SU-DHL-6 (cell line): Measurements from ENCODE around the gene ACAP3.

Source experiments
- H2AFZ ChIP-seq: fragments of 200-600 bp; sonication (generic); 2 replicates; pipeline ENCODE4 v1.6.1; 2014; ENCODE audit warnings: low read depth, mild to moderate bottlenecking, moderate library complexity, mixed read lengths, antibody characterized with exemption, low read length; ENCODE audit not compliant: severe bottlenecking
- H3F3A ChIP-seq: fragments of 200-600 bp; shearing (Covaris generic); 2 replicates; pipeline ENCODE4 v1.6.0; 2016; ENCODE audit warnings: antibody characterized with exemption, mild to moderate bottlenecking; ENCODE audit not compliant: insufficient read depth
- H3K27ac ChIP-seq: fragments of 200-600 bp; sonication (generic); 2 replicates; pipeline ENCODE4 v1.5.1; 2016; ENCODE audit warnings: low read depth, mild to moderate bottlenecking, low read length, moderate library complexity, mixed read lengths
- H3K27me3 ChIP-seq: fragments of 200-600 bp; sonication (generic), shearing (Covaris generic); 2 replicates; pipeline ENCODE4 v1.6.0; 2014; ENCODE audit warnings: mild to moderate bottlenecking, low read length
- H3K36me3 ChIP-seq: fragments of 200-600 bp; sonication (generic); 2 replicates; pipeline ENCODE4 v1.6.1; 2014; ENCODE audit warnings: mild to moderate bottlenecking, low read length, mixed read lengths
- H3K4me2 ChIP-seq: fragments of 300-600, 200-600 bp; shearing (Covaris generic), sonication (generic); 2 replicates; pipeline ENCODE4 v1.6.0; 2014; ENCODE audit warnings: low read length, low read depth, mild to moderate bottlenecking; ENCODE audit not compliant: poor library complexity, severe bottlenecking
- H3K4me3 ChIP-seq: fragments of 200-600 bp; sonication (generic); 2 replicates; pipeline ENCODE4 v1.5.1; 2014; ENCODE audit warnings: antibody characterized with exemption, low read length, mild to moderate bottlenecking, mixed read lengths; ENCODE audit not compliant: insufficient read depth, poor library complexity, severe bottlenecking
- H3K79me2 ChIP-seq: fragments of 200-600 bp; sonication (generic); 2 replicates; pipeline ENCODE4 v1.6.1; 2014; ENCODE audit warnings: mild to moderate bottlenecking, low read length, moderate library complexity; ENCODE audit not compliant: insufficient read depth
- H3K9ac ChIP-seq: fragments of 200-600 bp; sonication (generic); 2 replicates; pipeline ENCODE4 v1.7.0; 2014; ENCODE audit warnings: mild to moderate bottlenecking, low read length
- H3K9me2 ChIP-seq: fragments of 200-600 bp; sonication (generic); replicated peaks from 2 replicates; pipeline ENCODE4 v1.6.1; 2014; ENCODE audit warnings: low read length; ENCODE audit not compliant: insufficient read depth
- H3K9me3 ChIP-seq: fragments of 200-600 bp; sonication (generic); 2 replicates; pipeline ENCODE4 v1.6.1; 2014; ENCODE audit warnings: low read length, mixed read lengths; ENCODE audit not compliant: insufficient read depth
- H4K20me1 ChIP-seq: fragments of 200-600 bp; sonication (generic); 2 replicates; pipeline ENCODE4 v1.6.1; 2014; ENCODE audit warnings: low read depth, mild to moderate bottlenecking, antibody characterized with exemption, low read length, moderate library complexity, mixed read lengths
- EZH2phosphoT487 ChIP-seq: fragments of 200-600 bp; sonication (generic), shearing (Covaris generic); conservative IDR thresholded peaks from 2 replicates; pipeline ENCODE4 v1.6.1; 2018; ENCODE audit warnings: mild to moderate bottlenecking, antibody characterized with exemption, low read length, moderate library complexity, mixed read lengths
- TF ChIP-seq, protein P1 (sequence below): fragments of 200-600 bp; sonication (generic); IDR thresholded peaks from one replicate; pipeline ENCODE4 v1.5.1; 2017; ENCODE audit warnings: antibody characterized with exemption, mild to moderate bottlenecking, low read length, moderate library complexity; ENCODE audit not compliant: insufficient read depth, poor library complexity, severe bottlenecking

Gene ACAP3

DNA sequence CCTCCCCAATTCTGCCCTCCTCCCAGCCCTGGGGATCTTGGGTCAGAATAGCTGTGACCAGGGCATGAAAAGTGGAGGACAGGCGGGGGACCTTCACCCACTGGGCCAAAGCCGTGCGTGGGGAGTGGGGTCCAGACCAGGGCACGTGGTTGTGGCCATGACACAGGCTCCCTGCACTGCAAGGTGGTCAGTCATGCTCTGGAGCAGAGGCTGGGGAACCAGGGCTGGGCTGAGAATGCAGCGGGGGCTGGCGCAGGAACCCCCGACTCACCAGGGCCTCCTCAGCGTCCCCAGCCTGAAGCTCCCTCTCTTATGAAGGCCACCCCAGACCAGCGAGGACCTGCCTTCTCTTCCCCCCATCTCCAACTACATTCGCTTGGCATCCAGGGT is 38.8 kb upstream of the ACAP3 start:
- H3K9me2 ChIP-seq, result no peaks in the 10 kb centered on the region
- no peaks in the 10 kb centered on the region for H3K36me3 ChIP-seq
- H2AFZ ChIP-seq, result no peak overlapping the region
- H3K4me3 ChIP-seq, result no peak overlapping the region
- H3K9ac ChIP-seq, result no peak overlapping the region
- no peaks in the 10 kb centered on the region for H3K27me3 ChIP-seq
- no peaks in the 10 kb centered on the region for H3F3A ChIP-seq
- no peaks in the 10 kb centered on the region for H3K9me3 ChIP-seq
- no peak overlapping the region for H3K4me2 ChIP-seq
- H4K20me1 ChIP-seq, result no peaks in the 10 kb centered on the region
- peaks cover 6% of the 10 kb centered on the region; the same call in 1 of the 2 replicates for H3K79me2 ChIP-seq
- no peak overlapping the region for H3K27ac ChIP-seq
- TF ChIP-seq, protein P1, sequence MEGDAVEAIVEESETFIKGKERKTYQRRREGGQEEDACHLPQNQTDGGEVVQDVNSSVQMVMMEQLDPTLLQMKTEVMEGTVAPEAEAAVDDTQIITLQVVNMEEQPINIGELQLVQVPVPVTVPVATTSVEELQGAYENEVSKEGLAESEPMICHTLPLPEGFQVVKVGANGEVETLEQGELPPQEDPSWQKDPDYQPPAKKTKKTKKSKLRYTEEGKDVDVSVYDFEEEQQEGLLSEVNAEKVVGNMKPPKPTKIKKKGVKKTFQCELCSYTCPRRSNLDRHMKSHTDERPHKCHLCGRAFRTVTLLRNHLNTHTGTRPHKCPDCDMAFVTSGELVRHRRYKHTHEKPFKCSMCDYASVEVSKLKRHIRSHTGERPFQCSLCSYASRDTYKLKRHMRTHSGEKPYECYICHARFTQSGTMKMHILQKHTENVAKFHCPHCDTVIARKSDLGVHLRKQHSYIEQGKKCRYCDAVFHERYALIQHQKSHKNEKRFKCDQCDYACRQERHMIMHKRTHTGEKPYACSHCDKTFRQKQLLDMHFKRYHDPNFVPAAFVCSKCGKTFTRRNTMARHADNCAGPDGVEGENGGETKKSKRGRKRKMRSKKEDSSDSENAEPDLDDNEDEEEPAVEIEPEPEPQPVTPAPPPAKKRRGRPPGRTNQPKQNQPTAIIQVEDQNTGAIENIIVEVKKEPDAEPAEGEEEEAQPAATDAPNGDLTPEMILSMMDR, result no peak
- no peak for TF ChIP-seq EZH2phosphoT487

DNA sequence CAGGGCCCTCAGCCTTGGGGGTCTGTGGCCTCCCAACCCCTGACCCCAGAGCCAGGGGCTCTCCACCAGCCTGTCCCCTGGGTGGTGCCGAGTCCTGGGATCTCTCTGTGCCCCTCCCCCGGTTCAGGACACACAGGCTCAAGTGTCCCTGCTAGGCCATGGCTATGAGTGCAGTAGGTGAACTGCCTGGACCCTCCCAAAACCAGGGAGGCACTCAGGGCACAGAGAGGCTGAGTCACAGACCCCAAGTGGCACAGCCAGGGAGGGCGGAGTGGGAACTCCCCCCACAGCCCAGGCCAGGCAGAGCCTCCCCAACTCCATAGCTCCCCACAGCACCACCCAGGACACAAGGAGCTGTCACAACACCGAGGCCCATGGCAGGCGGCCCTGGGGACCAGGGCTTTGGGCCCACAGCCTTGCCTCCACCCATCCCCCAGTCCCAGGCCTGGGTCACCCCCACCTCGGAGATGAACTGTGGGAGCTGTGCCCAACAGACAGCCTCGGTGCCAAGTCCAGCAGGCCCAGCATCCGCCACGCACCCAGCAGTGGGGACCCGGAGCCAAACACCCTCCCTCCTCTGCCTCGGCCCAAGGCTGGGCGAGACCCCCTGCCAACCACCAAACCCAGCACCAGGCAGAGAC is 38.2 kb upstream of the ACAP3 start:
- Histone ChIP-seq H3K79me2 (peaks cover 6% of the 10 kb centered on the region; the same call in 1 of the 2 replicates), H3K27me3 (no peaks in the 10 kb centered on the region), H3K9me2 (no peaks in the 10 kb centered on the region), H3K36me3 (no peaks in the 10 kb centered on the region), H3F3A (no peaks in the 10 kb centered on the region), H4K20me1 (no peaks in the 10 kb centered on the region), H3K4me2 (no peak overlapping the region), H3K9ac (no peak overlapping the region), H3K9me3 (no peaks in the 10 kb centered on the region), H2AFZ (no peak overlapping the region), H3K27ac (no peak overlapping the region), H3K4me3 (no peak overlapping the region)
- TF ChIP-seq, protein P1, result no peak
- no peak for TF ChIP-seq EZH2phosphoT487

DNA sequence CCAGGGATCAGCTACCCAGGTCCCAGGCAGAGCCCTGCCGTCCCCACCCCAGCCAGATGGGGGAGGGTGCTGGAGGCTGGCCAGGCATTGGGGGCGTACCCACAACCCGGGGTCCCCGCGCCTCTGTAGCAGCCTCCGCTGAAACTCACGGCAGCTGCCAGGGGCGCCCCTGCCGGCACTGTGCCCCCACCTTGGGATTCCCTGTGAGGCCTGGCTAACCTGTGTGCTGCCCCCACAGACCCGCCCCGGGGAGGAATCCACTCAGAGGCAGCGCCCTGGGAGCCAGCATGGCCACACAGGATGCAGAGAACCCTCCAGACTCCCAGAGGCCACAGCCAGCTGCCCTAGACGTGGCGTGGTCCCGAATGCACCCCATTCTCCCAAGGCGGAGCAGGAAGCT is 37.7 kb upstream of the ACAP3 start:
- no peak overlapping the region for H3K4me3 ChIP-seq
- H3K9ac ChIP-seq, result no peak overlapping the region
- no peaks in the 10 kb centered on the region for H3F3A ChIP-seq
- no peak overlapping the region for H3K4me2 ChIP-seq
- H3K36me3 ChIP-seq, result no peaks in the 10 kb centered on the region
- H3K79me2 ChIP-seq, result peaks cover 6% of the 10 kb centered on the region; the same call in 1 of the 2 replicates
- H3K27ac ChIP-seq, result no peak overlapping the region
- H2AFZ ChIP-seq, result no peak overlapping the region
- H4K20me1 ChIP-seq, result no peaks in the 10 kb centered on the region
- no peaks in the 10 kb centered on the region for H3K9me2 ChIP-seq
- no peaks in the 10 kb centered on the region for H3K27me3 ChIP-seq
- TF ChIP-seq EZH2phosphoT487, result no peak
- TF ChIP-seq, protein P1, result no peak
- no peaks in the 10 kb centered on the region for H3K9me3 ChIP-seq
